MCF 10A (cell line): ENCODE data around the gene RALGAPA1. TPM values are rescaled to one million over a fixed set of nuclear protein-coding genes. Genes with fewer than 3 reads are reported as not detected.

Source experiments
- BruUV-seq: library from RNA; stranded (reverse); fragments of 400-500 nt; replicated peaks from 2 replicates; lab custom pipeline; 2021; lab: Mats Ljungman, UMichigan
- CTCF ChIA-PET: fragments of 300-600 bp; sonication (Branson Sonifier 250); formaldehyde crosslinking; extraction: SDS; loops from one replicate; lab custom pipeline; 2021; ENCODE audit warnings: antibody characterized with exemption, inconsistent platforms; lab: Yijun Ruan, JAX
- POLR2A ChIA-PET: fragments of 300-600, 350-650 bp; sonication (Branson Sonifier 250); formaldehyde crosslinking; extraction: SDS; loops from one replicate; lab custom pipeline; 2020; ENCODE audit warnings: antibody characterized with exemption, inconsistent platforms; lab: Yijun Ruan, JAX
- DNase-seq: peaks from one replicate; pipeline ENCODE4 v3.0.0-alpha.2; 2018; ENCODE audit not compliant: unreplicated experiment
- H3K27ac Mint-ChIP-seq: one replicate; pipeline ENCODE4 v1.8.0; 2022; ENCODE audit warnings: mild to moderate bottlenecking, low read depth, mixed read lengths; ENCODE audit not compliant: unreplicated experiment
- H3K27me3 Mint-ChIP-seq: one replicate; pipeline ENCODE4 v1.8.0; 2022; ENCODE audit warnings: mixed read lengths; ENCODE audit not compliant: insufficient read depth, unreplicated experiment
- H3K36me3 Mint-ChIP-seq: one replicate; pipeline ENCODE4 v1.8.0; 2022; ENCODE audit warnings: mild to moderate bottlenecking, moderate library complexity, mixed read lengths; ENCODE audit not compliant: insufficient read depth, unreplicated experiment
- H3K4me1 Mint-ChIP-seq: one replicate; pipeline ENCODE4 v1.8.0; 2022; ENCODE audit warnings: mixed read lengths; ENCODE audit not compliant: insufficient read depth, unreplicated experiment
- H3K4me3 Mint-ChIP-seq: one replicate; pipeline ENCODE4 v1.8.0; 2022; ENCODE audit warnings: mild to moderate bottlenecking, moderate library complexity, mixed read lengths; ENCODE audit not compliant: unreplicated experiment
- H3K9me3 Mint-ChIP-seq: one replicate; pipeline ENCODE4 v1.8.0; 2022; ENCODE audit warnings: mixed read lengths; ENCODE audit not compliant: unreplicated experiment
- CTCF ChIP-seq: fragments of 200-600 bp; IDR thresholded peaks from one replicate; pipeline ENCODE4 v1.8.0; 2022; ENCODE audit warnings: antibody characterized with exemption, mild to moderate bottlenecking; ENCODE audit not compliant: unreplicated experiment
- intact Hi-C: fragments of 100-400 bp; cut with micrococcal nuclease; formaldehyde crosslinking; loops from 2 replicates; pipeline ENCODE4 v1.14.1; 2022
- total RNA-seq: library from RNA; stranded (reverse); gene quantifications from 2 replicates; pipeline ENCODE4 v1.2.3, GENCODE V29; 2022

RALGAPA1 gene
- total RNA-seq, 1 experiment from 2014 or later: 52.3 TPM

DNA sequence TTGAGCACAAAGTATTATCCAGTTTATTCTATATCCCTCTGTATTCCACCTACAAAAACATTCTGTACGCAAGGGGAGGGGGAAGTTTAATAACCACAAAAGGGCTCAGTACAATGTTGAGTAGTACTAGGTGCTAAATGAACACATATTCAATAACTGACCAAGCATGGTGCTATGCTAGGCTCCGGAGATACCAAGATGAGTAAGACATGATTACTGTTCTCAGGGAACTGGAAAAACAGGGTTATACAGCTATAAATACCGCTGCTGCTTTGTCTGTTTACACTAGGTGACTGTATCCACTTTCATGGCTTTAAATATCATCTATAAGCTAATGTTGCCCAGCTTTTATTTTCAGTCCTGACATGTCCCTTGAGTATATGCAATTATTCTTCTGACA is 139.3 kb downstream of the RALGAPA1 start:
- no peak for DNase-seq
- H3K4me3 Mint-ChIP-seq: no peak overlapping the region
- CTCF ChIA-PET: interaction anchor here (0.7 kb wide), 1 partner anchor 14 kb away, joined by 4 read pairs; no protein-coding TSS in a partner anchor

DNA sequence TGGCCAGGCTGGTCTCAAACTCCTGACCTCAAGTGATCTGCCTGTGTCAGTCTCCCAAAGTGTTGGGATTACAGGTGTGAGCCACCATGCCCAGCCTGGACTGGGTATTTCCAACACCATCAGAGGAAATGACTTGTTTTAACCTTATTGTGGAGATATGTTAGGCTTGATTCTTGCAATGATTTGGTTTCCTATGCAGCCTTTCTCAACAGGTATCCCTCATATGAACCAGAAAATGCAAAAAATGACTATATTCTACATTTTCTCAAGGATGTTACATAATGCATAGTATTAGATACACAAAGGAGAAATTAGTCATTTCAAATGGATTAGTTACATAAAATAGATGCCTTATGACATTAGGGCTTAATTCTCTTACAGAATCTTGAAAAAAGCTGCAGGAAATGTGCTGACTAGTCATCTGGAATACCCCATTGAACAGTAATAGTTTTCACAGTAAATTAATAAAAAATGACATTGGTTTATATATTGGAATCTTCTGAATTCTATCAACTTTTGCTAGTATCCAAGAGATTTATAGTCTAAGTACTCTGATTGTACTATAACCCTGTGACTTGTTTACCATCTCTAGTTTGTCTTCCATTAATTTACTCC is 142.6 kb downstream of the RALGAPA1 start:
- Mint-ChIP-seq H3K4me3 (no peak overlapping the region), H3K36me3 (peaks cover 48% of the 10 kb centered on the region), H3K27ac (no peak overlapping the region), H3K4me1 (peaks cover 6% of the 10 kb centered on the region), H3K9me3 (no peaks in the 10 kb centered on the region), H3K27me3 (no peaks in the 10 kb centered on the region)
- BruUV-seq: no TSS peak
- ChIA-PET CTCF (no interaction called here), POLR2A (no interaction called here)
- TF ChIP-seq CTCF: no peak
- no peak for DNase-seq
- intact Hi-C loops: no loop called here

More for the DNA sequence above, 139.3 kb downstream of the RALGAPA1 start:
- H3K4me1 Mint-ChIP-seq: peaks cover 6% of the 10 kb centered on the region
- H3K9me3 Mint-ChIP-seq: no peaks in the 10 kb centered on the region
- peaks cover 46% of the 10 kb centered on the region for H3K36me3 Mint-ChIP-seq
- BruUV-seq: no TSS peak
- H3K27me3 Mint-ChIP-seq: no peaks in the 10 kb centered on the region
- POLR2A ChIA-PET: interaction anchor here (0.6 kb wide), 1 partner anchor 12 kb away, joined by 3 read pairs; no protein-coding TSS in a partner anchor
- intact Hi-C loops: no loop called here
- no peak overlapping the region for H3K27ac Mint-ChIP-seq
- no peak for TF ChIP-seq CTCF

GRCh38 chr14:35661875-35662274 is 147.2 kb downstream of the RALGAPA1 start:
- ChIA-PET CTCF (interaction anchor here (0.6 kb wide), 1 partner anchor 153 kb away, joined by 3 read pairs; no protein-coding TSS in a partner anchor), POLR2A (no interaction called here)
- no peak for DNase-seq
- Mint-ChIP-seq H3K36me3 (peaks cover 17% of the 10 kb centered on the region), H3K4me3 (no peak overlapping the region), H3K4me1 (no peaks in the 10 kb centered on the region), H3K9me3 (no peaks in the 10 kb centered on the region), H3K27me3 (no peaks in the 10 kb centered on the region), H3K27ac (no peak overlapping the region)
- intact Hi-C loops: no loop called here
- no peak for TF ChIP-seq CTCF
- BruUV-seq: no TSS peak

- H3K27me3 Mint-ChIP-seq: no peaks in the 10 kb centered on the region
- intact Hi-C loops: no loop called here
- no TSS peak for BruUV-seq
- no peak overlapping the region for H3K27ac Mint-ChIP-seq
- H3K4me3 Mint-ChIP-seq: no peak overlapping the region
- H3K36me3 Mint-ChIP-seq: peaks cover 32% of the 10 kb centered on the region
- POLR2A ChIA-PET: interaction anchor here (0.7 kb wide), 1 partner anchor 25 kb away, joined by 5 read pairs; no protein-coding TSS in a partner anchor
- H3K4me1 Mint-ChIP-seq: no peaks in the 10 kb centered on the region
- TF ChIP-seq CTCF: no peak
- no peaks in the 10 kb centered on the region for H3K9me3 Mint-ChIP-seq
- CTCF ChIA-PET: interaction anchor here (0.6 kb wide), 1 partner anchor 169 kb away, joined by 3 read pairs; no protein-coding TSS in a partner anchor
- no peak for DNase-seq
Observed at GRCh38 chr14:35653045-35653444, 156.1 kb downstream of the RALGAPA1 start.
